Kidney capillary endothelial cell (primary cell): ENCODE measurements around the gene NGRN.
"Not testable (repeated sequence)": the region's sequence is repeated elsewhere in the genome, so short reads cannot be mapped to it uniquely, and the experiment has no call there.

Source experiments
- DNase-seq: peaks from one replicate; pipeline ENCODE4 v3.0.0-alpha.2; 2018; ENCODE audit warnings: low spot score

Gene NGRN

DNA sequence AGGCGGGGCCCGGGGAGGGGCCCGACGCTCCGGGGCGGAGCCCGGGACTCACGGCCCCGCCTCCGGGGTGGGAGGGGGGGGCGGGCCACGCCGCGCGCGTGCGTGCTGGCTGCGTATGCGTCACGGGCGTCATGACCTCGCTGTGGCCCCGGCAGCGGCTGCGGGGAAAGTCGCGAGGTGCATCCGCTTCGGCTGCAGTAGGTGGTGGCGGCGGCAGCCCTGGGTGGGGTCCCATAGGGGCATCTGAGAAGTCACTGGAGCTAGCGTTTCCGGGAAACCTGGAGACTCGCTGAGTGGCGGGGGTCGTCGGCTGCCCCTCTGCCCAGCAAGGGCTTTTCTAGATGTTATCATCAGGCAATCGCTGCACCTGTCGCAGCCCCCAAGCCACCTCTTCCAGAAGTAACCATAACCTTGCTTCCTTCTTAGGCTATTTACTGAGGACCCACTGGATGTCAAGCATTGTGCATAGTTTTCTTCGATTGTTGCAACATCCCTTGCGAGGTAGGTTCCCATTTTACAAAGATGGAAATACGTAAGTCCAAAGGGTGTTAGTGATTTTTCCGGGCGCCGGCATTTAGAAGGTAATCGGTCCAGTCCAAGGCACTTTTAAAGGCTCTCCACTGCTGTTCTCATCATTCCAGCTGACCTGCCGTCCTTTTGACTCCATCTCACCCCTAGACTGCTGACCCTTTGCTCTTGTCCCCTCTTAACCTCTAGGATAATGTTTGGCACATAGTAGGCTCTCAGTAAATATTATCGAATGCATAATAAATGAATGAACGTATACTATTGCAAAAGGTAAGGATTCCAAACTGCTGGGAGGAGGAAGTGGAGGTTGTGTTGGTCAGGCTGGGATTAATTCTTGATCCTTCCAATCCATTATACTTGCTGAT is 31.1 kb upstream of the NGRN start, which contains the start of gene GDPGP1:
GDPGP1 (plus strand) TSS at position 114 of the 893 bp plus-strand sequence. CDS start 6,700 bp downstream, outside the sequence.
- peak; percentile 92 for DNase-seq

GRCh38 chr15:90239371-90239770 is 26.1 kb upstream of the NGRN start:
- DNase-seq: no peak

DNA sequence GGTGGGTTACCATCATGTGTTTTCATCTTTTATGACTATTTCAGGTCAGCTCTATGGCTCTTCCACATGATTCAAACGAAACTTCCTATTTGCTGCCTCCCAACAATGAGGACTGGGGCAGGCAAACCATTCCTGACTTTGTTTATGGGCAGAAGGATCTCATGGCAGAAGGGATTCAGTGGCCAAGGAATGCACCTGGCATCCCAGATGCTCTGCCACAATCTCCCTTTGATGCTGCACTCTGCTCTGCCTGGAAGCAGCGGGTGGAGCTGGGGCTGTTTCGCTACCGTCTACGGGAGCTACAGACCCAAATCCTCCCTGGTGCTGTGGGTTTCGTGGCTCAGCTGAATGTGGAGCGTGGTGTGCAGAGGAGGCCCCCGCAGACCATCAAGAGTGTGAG is 24.6 kb upstream of the NGRN start:
- DNase-seq: no peak

- DNase-seq: no peak
Measured at GRCh38 chr15:90241343-90242192, 23.9 kb upstream of the NGRN start.

GRCh38 chr15:90243943-90244639 is 21.4 kb upstream of the NGRN start:
- DNase-seq: no peak

GRCh38 chr15:90248789-90249202 is 16.7 kb upstream of the NGRN start:
- no peak for DNase-seq

- DNase-seq: peak; percentile 76
Measured at GRCh38 chr15:90249203-90249863, 16.1 kb upstream of the NGRN start, which contains the start of gene TTLL13. Gene TTLL13, plus strand, starts transcription at chr15:90249556. Its CDS starts 1,075 bp downstream, at chr15:90250631.

- DNase-seq: no peak
Measured at GRCh38 chr15:90257776-90258175, 7.7 kb upstream of the NGRN start.

DNA sequence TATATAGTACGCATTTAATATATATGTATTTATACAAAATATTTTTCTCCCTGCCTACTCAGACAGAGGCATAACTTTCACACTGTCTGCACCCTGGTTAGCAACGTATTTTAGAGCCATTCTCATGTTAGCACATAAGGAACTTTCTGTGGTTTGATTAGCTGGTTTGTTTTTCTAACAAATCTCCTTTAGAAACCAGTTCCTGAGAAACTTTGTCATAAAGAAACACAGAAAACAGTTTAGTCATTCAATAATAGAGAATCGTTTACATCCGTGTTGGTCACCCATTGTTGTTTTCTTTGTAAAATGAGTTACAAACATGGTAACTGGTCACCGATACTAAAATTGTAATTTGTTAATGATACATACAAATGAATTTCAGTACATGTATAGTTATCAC is 5.9 kb upstream of the NGRN start:
- DNase-seq: no peak

GRCh38 chr15:90260731-90261130 is 4.7 kb upstream of the NGRN start:
- DNase-seq: not testable (repeated sequence)

DNA sequence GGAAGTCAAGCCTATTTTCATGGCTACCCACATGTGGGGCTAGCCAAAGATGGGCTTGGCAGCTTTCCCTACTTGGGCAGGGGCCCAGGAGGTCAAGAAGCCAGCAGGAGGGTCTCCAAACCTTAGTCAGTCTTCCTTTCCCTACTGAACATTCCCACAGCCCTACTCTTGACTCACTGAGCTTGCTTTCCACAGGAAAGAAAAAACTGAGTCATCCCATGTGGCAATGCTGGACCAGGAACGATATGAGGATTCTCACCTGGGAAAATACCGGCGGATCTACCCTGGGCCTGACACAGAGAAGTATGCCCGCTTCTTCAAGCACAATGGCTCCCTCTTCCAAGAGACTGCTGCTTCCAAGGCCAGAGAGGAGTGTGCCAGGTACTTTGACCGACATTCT is 3.7 kb upstream of the NGRN start:
- peak; percentile 52 for DNase-seq

GRCh38 chr15:90262426-90262825 is 3.0 kb upstream of the NGRN start:
- DNase-seq: no peak

DNA sequence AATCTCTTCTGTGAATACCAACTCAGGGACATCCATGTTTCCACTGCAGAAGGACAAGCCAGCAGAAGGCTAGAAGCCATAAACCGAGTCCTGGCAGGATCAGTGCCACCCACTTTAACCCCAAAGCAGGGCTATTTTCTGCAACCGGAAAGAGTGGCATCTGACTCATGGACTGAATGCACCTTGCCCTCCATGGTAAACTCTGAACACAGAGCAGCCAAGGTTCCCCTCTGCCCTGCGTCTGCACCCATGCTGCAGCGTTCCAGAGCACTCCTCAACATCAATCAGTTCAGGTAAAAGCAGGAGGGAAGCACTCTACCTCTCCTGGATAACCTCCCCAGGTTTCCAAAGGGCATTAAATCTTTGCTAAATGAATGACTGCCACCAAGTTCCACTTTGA is 801 bp upstream of the NGRN start:
- no peak for DNase-seq

- no peak for DNase-seq
Measured at GRCh38 chr15:90266061-90266431, 574 bp downstream of the NGRN start.

DNA sequence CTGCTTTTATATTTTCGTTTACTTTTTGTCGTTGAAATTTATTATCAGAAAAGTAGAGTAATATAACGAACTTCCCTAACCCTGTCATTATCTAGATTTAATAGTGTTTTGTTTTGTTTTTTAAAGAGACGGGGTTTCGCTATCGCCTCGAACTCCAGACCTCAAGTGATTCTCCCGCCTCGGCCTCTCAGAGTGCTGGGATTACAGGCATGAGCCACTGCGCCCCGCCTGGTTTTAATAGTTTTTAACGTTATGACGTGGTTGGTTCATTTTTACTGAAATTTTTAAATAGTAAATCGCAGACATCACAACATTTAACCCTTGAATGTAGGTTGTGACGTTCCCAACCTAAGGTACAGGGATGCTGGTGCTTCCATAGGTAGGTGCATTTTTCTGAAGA is 1.0 kb downstream of the NGRN start:
- DNase-seq: no peak

DNA sequence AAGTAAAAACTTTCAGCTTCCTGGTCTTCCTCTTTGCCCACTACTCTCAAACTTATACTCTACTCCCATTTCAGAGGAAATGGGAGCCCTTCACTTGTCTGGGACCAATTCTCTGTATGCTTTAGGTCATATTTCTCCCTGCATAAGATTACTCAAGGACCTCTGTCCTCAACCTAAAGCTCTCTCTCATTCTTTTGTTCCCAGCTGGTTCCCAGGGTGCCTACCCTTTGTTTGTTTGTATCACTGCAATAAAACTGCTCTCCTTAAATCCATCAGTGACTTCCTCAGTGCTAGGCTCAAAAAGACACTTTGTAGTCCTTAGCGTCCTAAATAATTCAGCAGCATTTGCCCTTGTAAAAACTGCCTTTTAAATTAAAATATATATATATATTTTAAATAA is 2.9 kb downstream of the NGRN start:
- no peak for DNase-seq

DNA sequence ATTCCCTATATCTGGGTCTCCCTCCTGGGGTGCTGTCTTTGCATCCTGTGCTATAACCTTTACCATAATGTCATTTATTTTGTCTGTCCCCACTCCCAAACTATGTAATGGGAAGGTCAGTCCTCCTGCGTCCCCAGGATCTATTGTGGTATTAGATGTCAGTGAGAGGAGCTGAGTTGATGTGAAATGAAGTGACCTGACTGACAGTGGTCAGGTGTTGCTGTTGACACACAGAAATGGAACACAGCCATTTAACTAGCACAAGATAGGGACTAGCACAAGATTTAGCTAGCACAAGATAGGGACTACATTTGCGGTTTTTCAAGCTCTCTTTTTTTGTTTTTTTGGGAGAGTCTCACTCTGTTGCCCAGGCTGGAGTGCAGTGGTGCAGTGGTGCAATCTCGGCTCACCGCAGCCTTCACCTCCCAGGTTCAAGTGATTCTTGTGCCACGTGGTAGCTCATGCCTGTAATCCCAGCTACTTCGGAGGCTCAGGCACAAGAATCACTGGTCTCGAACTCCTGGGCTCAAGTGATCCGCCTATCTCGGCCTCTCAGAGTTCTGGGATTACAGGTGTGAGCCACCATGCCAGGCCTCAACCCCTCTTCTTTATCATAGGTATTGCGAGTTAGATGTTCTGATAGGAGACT is 5.2 kb downstream of the NGRN start:
- DNase-seq: no peak

DNA sequence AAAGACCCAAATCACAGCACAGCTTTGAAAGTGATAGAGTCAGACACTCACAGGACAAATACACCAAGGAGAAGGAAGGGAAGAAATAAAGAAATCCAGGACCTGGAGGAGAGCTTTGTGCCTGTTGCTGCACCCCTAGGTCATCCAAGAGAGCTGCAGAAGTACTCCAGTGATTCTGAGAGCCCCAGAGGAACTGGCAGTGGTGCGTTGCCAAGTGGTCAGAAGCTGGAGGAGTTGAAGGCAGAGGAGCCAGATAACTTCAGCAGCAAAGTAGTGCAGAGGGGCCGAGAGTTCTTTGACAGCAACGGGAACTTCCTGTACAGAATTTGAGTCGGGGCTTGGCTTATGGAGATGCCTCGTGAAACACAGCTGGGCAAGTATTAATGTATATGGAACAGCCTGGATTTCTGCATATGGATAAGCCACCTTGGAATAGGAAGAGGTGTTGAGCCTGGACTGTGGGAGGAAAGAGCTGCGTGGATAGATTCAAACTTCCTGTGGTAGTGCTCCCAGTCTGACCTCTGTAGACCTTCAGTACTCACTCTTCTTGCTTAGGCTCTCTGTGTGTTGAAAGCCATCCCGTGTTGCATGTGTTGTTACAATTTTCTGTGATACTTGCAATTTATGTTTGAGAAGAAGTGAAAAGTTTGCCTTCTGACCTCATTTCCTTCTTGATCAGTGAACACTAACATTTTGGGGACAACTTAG is 6.1 kb downstream of the NGRN start:
- no peak for DNase-seq

GRCh38 chr15:90278467-90278866 is 13.0 kb downstream of the NGRN start:
- not testable (repeated sequence) for DNase-seq

GRCh38 chr15:90280743-90281142 is 15.3 kb downstream of the NGRN start:
- not testable (repeated sequence) for DNase-seq
